Neural progenitor cell (in vitro differentiated cells): ENCODE data around the gene KIF15. TPM values are rescaled to one million over a fixed set of nuclear protein-coding genes. Genes with fewer than 3 reads are reported as not detected.

Experiments
- DNase-seq: peaks from one replicate; pipeline ENCODE4 v3.0.0-alpha.2; 2016; ENCODE audit warnings: low spot score
- H2AFZ ChIP-seq: fragments of 200-600 bp; sonication (generic); replicated peaks from 2 replicates; pipeline ENCODE4 v1.6.1; 2016; ENCODE audit warnings: antibody characterized with exemption
- H3F3A ChIP-seq: fragments of 200-600 bp; sonication (generic); 2 replicates; pipeline ENCODE4 v1.6.1; 2016; ENCODE audit warnings: antibody characterized with exemption, low read depth
- H3K27ac ChIP-seq: fragments of 200-600 bp; sonication (generic); 2 replicates; pipeline ENCODE4 v1.5.1; 2016; ENCODE audit warnings: mild to moderate bottlenecking
- H3K27me3 ChIP-seq: fragments of 200-600 bp; sonication (generic); 2 replicates; pipeline ENCODE4 v1.6.1; 2016; ENCODE audit warnings: mild to moderate bottlenecking, moderate library complexity
- H3K36me3 ChIP-seq: fragments of 200-600 bp; sonication (generic); 2 replicates; pipeline ENCODE4 v1.5.1; 2016
- H3K4me1 ChIP-seq: fragments of 200-600 bp; sonication (generic); 2 replicates; pipeline ENCODE4 v1.6.1; 2016; ENCODE audit warnings: mixed run types
- H3K4me2 ChIP-seq: fragments of 200-600 bp; sonication (generic); 2 replicates; pipeline ENCODE4 v1.6.1; 2016
- H3K4me3 ChIP-seq: fragments of 200-600 bp; sonication (generic); 2 replicates; pipeline ENCODE4 v1.5.1; 2016
- H3K79me2 ChIP-seq: fragments of 200-600 bp; sonication (generic); 2 replicates; pipeline ENCODE4 v1.6.1; 2016; ENCODE audit warnings: low read depth
- H3K9ac ChIP-seq: fragments of 200-600 bp; sonication (generic); 2 replicates; pipeline ENCODE4 v1.6.1; 2016
- H3K9me3 ChIP-seq: fragments of 200-600 bp; sonication (generic); 2 replicates; pipeline ENCODE4 v1.5.1; 2016; ENCODE audit warnings: low read depth
- H4K20me1 ChIP-seq: fragments of 200-600 bp; sonication (generic); 2 replicates; pipeline ENCODE4 v1.6.1; 2016; ENCODE audit warnings: low read depth
- H3K27ac Mint-ChIP-seq: 3 replicates; pipeline ENCODE4 v1.8.0; 2021; ENCODE audit warnings: mixed read lengths
- H3K27me3 Mint-ChIP-seq: 2 replicates; pipeline ENCODE4 v1.8.0; 2022; ENCODE audit warnings: low read depth, mild to moderate bottlenecking, inconsistent platforms, moderate library complexity, mixed read lengths; ENCODE audit not compliant: insufficient read depth
- H3K36me3 Mint-ChIP-seq: 3 replicates; pipeline ENCODE4 v1.8.0; 2021; ENCODE audit warnings: mixed read lengths
- H3K4me1 Mint-ChIP-seq: 3 replicates; pipeline ENCODE4 v1.8.0; 2021; ENCODE audit warnings: mixed read lengths
- H3K4me3 Mint-ChIP-seq: 3 replicates; pipeline ENCODE4 v1.8.0; 2021; ENCODE audit warnings: mild to moderate bottlenecking, moderate library complexity, mixed read lengths
- H3K9me3 Mint-ChIP-seq: 3 replicates; pipeline ENCODE4 v1.8.0; 2020; ENCODE audit warnings: mixed read lengths
- CTCF ChIP-seq: fragments of 200-600 bp; sonication (generic); IDR thresholded peaks from 2 replicates; pipeline ENCODE4 v1.5.1; 2017; ENCODE audit warnings: antibody characterized with exemption, mild to moderate bottlenecking
- EZH2 ChIP-seq: fragments of 200-600 bp; sonication (generic); IDR thresholded peaks from 2 replicates; pipeline ENCODE4 v1.6.1; 2017; ENCODE audit warnings: antibody characterized with exemption, mild to moderate bottlenecking, moderate library complexity
- EZH2phosphoT487 ChIP-seq: fragments of 200-600 bp; sonication (generic); IDR thresholded peaks from 2 replicates; pipeline ENCODE4 v1.6.1; 2017; ENCODE audit warnings: antibody characterized with exemption
- total RNA-seq: library from RNA; depleted of rRNA; stranded (reverse); fragments of >200 nt; gene quantifications from 2 replicates; pipeline ENCODE4 v1.2.3, GENCODE V29; 2015; ENCODE audit warnings: low replicate concordance

Gene KIF15
- total RNA-seq, 1 donor from 2014 or later, result 83.4 TPM

- Mint-ChIP-seq H3K4me3 (no peak overlapping the region), H3K4me1 (no peaks in the 10 kb centered on the region), H3K36me3 (no peaks in the 10 kb centered on the region), H3K27ac (no peak overlapping the region), H3K27me3 (no peaks in the 10 kb centered on the region), H3K9me3 (no peaks in the 10 kb centered on the region)
- Histone ChIP-seq H3K36me3 (no peaks in the 10 kb centered on the region), H3K9me3 (no peaks in the 10 kb centered on the region), H3K4me2 (no peak overlapping the region), H3K79me2 (no peaks in the 10 kb centered on the region), H3K27me3 (no peaks in the 10 kb centered on the region), H3K4me3 (no peak overlapping the region), H2AFZ (no peak overlapping the region), H4K20me1 (no peaks in the 10 kb centered on the region), H3K27ac (no peak overlapping the region), H3K9ac (no peak overlapping the region), H3K4me1 (no peaks in the 10 kb centered on the region), H3F3A (no peaks in the 10 kb centered on the region)
- DNase-seq, result no peak
- TF ChIP-seq EZH2, result no peak
- no peak for TF ChIP-seq CTCF
- no peak for TF ChIP-seq EZH2phosphoT487
These were observed 115.7 kb downstream of the KIF15 start for GRCh38 chr3:44877333-44877732.

GRCh38 chr3:44880284-44880683 lies 118.7 kb downstream of the KIF15 start:
- Histone ChIP-seq H3K27me3 (no peaks in the 10 kb centered on the region), H3K4me1 (no peaks in the 10 kb centered on the region), H3K4me2 (no peak overlapping the region), H3K9ac (no peak overlapping the region), H3F3A (no peaks in the 10 kb centered on the region), H3K36me3 (no peaks in the 10 kb centered on the region), H3K4me3 (no peak overlapping the region), H3K27ac (no peak overlapping the region), H4K20me1 (no peaks in the 10 kb centered on the region), H2AFZ (no peak overlapping the region), H3K9me3 (no peaks in the 10 kb centered on the region), H3K79me2 (no peaks in the 10 kb centered on the region)
- no peak overlapping the region for H3K4me3 Mint-ChIP-seq
- H3K27me3 Mint-ChIP-seq, result no peaks in the 10 kb centered on the region
- H3K9me3 Mint-ChIP-seq, result no peaks in the 10 kb centered on the region
- no peak for DNase-seq
- H3K27ac Mint-ChIP-seq, result no peak overlapping the region
- H3K36me3 Mint-ChIP-seq, result no peaks in the 10 kb centered on the region
- no peaks in the 10 kb centered on the region for H3K4me1 Mint-ChIP-seq
- TF ChIP-seq EZH2, result no peak
- no peak for TF ChIP-seq EZH2phosphoT487
- no peak for TF ChIP-seq CTCF

GRCh38 chr3:44883213-44883955 lies 121.8 kb downstream of the KIF15 start:
- Histone ChIP-seq H3K4me1 (no peaks in the 10 kb centered on the region), H3K27ac (no peak overlapping the region), H3K27me3 (no peaks in the 10 kb centered on the region), H3K9me3 (no peaks in the 10 kb centered on the region), H3K36me3 (no peaks in the 10 kb centered on the region), H3K4me3 (no peak overlapping the region), H3K79me2 (no peaks in the 10 kb centered on the region), H2AFZ (no peak overlapping the region), H3F3A (no peaks in the 10 kb centered on the region), H4K20me1 (no peaks in the 10 kb centered on the region), H3K4me2 (no peak overlapping the region), H3K9ac (no peak overlapping the region)
- DNase-seq, result no peak
- no peaks in the 10 kb centered on the region for H3K9me3 Mint-ChIP-seq
- H3K4me3 Mint-ChIP-seq, result no peak overlapping the region
- H3K27me3 Mint-ChIP-seq, result no peaks in the 10 kb centered on the region
- no peaks in the 10 kb centered on the region for H3K36me3 Mint-ChIP-seq
- H3K4me1 Mint-ChIP-seq, result peaks cover 2% of the 10 kb centered on the region
- H3K27ac Mint-ChIP-seq, result no peak overlapping the region
- no peak for TF ChIP-seq EZH2
- no peak for TF ChIP-seq EZH2phosphoT487
- TF ChIP-seq CTCF, result no peak
